HG03135 (cell line): ENCODE results near the gene TACC2.
"Not testable (repeated sequence)": the region's sequence is repeated elsewhere in the genome, so short reads cannot be mapped to it uniquely, and the experiment has no call there.

Experiments
- ATAC-seq: cut with Tn5 transposase; IDR thresholded peaks from one replicate; pipeline ENCODE4 v1.9.1; 2021; ENCODE audit warnings: mild to moderate bottlenecking, moderate library complexity; ENCODE audit not compliant: unreplicated experiment

TACC2 gene

DNA sequence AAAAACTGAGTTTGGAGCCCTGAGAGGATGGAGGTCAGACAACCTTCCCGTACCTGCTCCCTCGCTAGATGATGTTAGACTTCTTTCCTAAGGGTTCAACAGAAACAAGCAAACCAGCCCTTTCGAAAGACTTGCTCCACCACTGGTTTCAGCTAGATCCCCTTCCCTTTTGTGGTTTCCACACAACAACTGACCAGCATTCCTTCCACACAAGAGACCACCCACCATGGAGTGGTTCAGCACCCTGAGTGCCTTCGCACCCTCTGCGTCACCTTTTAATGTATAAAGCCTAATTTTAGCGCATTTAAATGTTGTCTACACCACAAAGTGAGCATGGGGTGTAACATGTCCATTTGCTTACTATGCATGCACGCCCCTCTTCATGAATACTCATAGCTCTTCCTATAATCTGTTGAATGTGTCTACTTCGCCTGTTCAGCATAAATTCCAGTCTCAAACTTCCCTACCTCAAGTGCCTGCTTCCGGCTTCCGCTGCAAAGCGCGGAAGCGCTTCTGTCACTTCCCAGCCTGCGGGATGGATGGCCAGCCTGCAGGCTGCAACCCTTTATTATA is 69.0 kb downstream of the TACC2 start:
- ATAC-seq: no peak

DNA sequence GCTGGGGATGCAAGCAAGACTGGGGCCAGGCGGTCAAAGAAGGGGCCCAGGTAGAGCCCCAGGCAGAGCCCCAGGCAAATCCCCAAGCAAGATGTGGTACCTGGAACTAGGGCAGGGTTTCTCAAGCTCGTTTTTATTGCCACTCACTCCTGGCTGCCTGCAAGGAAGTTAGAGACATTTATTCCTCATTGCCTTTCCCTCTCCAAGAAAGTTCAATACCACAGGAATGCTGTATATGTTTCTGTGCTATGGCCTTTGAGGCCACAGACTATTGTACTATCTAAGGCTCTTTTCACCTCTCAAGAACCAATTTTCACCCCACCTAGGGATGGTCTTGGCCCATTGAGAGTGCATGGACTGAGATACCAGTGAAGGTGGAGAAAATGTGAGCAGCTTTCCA is 71.3 kb downstream of the TACC2 start:
- ATAC-seq: no peak

DNA sequence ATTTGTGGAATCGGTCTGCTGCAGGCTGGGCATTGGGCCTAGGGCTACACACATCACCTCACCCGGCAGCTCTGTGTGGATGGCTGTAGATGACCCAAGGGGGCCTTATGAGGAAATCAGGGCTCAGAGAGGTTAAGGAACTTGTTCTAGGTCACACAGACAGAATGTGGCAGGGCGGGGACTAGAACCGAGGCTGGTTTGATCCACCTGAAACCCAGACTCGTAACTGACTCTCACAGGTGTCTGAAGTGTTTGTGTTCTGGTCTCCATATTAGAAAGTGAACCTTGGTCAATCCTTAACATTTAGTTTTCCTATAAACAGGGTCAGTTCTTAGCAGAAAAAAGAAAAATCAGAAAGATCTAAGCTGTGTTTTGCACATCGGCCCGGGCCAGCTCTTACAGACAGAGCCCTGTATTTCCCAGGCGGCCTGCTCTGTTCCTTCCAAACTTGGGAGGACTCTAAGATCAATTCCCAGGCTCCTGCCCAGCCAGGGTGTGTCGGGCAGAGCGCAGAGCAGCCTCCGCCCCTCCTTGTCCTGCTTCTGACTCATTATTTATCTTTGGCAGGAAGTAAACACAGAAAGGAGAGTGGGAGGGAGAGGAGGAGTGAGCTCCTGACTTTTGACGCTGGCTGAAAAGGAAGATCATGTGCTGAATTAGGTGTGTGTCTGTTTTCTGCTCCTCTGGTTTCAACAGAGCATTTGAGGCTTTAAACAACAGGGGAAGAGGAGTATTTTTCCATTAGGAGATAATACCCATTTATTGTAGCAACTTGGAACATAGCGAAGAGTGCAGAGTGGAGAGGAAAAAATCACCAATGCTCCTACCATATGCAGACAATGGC is 74.1 kb downstream of the TACC2 start:
- ATAC-seq: no peak

DNA sequence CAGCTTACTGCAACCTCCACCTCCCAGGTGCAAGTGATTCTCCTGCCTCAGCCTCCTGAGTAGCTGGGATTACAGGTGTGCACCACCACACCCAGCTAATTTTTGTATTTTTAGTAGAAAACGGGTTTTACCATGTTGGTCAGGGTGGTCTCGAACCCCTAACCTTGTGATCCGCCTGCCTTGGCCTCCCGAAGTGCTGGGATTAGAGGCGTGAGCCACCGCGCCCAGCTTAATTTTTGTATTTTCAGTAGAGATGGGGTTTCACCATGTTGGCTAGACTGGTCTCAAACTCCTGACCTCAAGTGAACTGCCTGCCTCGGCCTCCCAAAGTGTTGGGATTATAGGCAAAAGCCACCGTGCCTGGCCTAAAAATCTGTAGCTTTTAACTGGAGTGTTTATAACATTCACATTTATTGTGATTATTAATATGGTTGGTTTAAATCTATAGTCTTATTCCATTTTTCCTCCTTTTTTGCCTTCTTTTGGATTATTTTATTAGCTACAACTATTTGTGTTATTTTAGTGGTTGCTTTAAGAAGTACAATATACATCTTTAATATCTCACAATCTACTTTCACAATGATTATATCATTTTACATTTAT is 77.5 kb downstream of the TACC2 start:
- not testable (repeated sequence) for ATAC-seq

DNA sequence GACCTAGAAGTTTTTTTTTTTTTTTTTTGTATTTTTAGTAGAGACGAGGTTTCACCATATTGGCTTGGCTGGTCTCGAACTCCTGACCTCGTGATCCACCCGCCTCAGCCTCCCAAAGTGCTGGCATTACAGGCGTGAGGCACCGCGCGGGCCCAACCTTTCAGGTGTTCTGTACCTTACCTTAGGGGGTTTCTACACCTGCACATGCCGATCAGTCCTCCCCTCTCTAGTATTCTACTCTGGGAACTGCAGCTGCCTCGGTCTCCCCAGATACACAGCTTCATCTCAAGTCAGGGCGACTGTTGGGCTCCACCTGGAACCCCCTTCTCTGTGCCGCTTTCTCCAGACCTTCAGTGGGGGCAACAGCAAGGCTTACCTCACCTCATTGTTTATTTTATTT is 79.9 kb downstream of the TACC2 start:
- ATAC-seq: no peak

DNA sequence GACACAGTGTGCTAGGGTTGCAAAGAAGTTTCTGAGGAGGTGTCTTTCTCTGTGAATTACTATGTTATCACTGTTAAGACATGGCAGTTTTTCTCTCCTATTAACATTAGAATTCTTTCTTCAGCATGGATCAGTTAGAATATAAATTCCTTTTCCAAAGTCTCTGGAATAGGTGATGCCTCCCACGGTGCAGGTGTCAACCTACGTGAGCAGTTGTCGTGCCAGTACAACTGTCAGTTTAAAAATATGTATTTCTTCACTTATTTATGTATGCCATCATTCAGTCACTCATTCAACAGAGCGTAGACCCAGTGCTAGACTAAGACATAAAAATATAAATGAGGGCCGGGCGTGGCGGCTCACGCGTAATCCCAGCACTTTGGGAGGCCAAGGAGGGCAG is 83.5 kb downstream of the TACC2 start:
- no peak for ATAC-seq

DNA sequence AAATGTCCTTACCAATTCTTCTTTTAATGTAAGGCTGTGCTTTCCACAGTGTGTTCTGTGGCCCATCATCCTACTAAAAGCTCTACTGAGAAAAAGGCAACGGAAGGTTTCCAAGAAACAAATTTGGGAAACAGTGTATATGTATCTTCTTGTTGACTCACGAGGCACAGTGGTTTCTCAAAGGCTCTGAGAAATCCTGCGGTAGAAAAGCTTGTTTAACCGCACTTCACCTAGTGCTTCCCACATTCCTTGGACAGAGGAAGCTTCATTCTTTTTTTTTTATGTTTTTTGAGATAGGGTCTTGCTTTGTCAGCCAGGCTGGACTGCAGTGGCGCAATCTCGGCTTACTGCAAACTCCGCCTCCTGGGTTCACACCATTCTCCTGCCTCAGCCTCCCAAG is 84.5 kb downstream of the TACC2 start:
- ATAC-seq: no peak

DNA sequence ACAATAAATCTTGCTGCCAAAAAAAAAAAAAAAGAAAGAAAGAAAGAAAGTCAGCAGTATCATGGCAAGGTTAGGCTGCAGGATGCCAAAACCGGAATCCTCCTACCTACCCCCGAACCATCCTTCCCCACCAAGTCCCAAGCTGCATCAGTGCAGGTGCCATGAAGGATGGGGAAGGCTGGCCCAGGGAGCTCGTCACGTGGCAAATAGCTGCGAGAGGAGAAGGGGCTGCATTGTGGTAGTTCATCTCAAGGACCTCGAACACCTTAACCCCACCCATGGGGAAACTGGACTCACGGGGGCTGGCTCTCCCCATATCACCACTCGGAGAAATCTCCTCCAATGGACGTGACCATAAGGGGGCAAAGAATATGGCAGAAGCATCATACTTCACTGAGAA is 86.2 kb downstream of the TACC2 start:
- ATAC-seq: no peak

DNA sequence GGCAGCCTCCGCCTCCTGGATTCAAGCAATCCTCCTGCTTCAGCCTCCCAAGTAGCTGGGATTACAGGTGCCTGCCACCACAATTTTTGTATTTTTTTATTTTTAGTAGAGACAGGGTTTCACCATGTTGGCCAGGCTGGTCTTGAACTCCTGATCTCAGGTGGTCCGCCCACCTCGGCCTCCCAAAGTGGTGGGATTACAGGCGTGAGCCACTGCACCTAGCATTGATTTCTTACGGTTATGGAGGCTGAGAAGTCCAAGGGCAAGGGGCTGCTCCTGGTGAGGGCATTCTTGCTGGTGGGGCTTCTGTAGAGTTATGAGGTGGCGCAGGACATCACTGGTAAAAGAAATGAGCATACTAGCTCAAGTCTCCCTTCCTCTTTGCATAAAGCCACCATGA is 86.9 kb downstream of the TACC2 start:
- ATAC-seq: not testable (repeated sequence)

DNA sequence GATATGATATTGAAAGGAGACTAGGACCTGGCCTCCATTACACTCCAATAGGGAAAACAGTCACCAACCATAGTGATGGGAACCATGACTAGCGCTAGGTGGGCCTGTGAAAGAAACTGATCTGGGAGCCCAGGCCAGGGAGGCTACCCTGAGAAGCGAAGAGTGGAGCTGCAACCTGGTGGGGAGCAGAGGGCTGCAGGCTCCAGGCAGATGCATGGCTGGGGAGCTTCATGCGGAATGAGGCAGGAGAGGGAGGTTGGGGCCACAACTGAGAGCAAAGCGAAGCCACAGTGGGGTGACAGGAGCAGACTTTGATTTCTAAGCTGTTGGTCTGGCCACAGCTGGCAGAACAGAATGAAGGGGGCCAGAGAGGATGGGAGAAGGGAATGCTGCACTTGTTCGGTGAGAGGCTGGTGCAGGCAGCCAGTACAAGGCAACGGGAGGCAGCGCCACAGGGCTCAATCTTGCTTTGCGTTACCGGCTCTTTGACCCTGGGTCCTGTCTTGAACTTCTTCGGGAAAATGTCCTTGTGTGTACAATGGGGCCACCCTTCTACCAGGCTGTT is 88.4 kb downstream of the TACC2 start:
- ATAC-seq: no peak

DNA sequence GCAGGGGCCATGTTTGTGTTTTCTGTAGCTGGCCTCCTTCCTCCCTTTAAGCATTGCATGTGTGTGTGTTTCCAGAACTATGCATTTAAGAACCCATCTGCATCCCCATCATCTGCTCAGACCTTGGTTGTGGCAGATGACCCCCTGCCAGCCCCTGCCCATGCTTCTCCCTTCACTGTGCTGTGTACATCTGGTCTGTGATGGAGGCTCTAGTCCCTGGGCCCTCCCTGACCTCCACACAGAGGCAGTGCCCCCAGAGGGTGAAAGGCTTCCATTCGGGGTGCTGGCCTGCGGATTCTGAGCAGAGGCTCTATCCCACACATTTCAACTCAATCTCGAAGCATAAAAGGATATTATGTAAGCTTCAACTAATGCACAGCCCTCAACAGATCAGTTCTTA is 89.4 kb downstream of the TACC2 start:
- no peak for ATAC-seq

DNA sequence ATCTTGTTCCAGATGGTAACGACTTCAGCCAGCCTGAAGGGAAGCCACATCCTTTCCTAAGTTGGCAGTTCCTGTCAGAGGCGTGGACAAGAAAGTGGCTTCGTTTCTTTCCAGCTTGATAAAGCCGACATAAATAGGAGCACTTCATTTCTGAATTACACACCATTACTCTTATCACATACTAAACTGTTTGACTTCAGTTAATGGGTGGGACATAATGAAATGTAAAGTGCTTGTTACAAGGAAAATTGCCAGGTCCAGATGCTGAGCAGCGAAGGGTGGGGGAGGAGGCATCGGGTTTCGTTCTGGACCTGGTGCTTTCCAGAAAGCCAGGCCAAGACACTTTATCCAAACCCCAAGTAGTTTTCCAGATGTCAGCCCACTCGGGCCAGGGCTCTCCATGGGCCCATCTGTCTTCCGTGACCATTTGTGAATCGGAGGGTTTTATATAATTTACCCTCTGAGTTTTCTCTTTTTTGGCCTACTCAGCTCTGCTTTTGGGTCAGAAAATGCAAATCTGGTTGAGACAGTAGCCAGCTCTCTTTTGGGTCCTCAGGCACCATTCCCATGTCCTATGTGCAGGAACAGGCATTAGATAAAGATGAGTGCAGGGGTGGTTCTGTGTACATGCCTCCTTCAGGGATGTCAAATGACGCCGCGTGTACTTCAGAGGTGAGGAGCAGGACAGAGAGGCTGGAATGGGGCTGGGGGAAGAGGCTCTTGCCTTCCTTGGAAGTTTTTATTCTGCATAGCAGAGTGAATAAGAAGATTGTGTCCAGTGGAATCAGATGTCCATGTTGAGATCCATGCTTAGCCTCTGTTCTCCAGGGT is 90.2 kb downstream of the TACC2 start:
- no peak for ATAC-seq

DNA sequence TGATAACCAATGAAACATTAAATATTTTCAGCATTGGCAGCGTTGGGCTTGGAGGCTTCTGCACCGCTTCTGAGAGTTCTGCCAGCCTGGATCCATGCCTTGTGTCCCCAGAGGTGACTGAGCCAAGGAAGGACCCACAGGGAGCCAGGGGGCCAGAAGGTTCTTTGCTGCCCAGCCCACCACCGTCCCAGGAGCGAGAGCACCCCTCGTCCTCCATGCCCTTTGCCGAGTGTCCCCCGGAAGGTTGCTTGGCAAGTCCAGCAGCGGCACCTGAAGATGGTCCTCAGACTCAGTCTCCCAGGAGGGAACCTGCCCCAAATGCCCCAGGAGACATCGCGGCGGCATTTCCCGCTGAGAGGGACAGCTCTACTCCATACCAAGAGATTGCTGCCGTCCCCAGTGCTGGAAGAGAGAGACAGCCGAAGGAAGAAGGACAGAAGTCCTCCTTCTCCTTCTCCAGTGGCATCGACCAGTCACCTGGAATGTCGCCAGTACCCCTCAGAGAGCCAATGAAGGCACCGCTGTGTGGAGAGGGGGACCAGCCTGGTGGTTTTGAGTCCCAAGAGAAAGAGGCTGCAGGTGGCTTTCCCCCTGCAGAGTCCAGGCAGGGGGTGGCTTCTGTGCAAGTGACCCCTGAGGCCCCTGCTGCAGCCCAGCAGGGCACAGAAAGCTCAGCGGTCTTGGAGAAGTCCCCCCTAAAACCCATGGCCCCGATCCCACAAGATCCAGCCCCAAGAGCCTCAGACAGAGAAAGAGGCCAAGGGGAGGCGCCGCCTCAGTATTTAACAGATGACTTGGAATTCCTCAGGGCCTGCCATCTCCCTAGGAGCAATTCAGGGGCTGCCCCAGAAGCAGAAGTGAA is 93.9 kb downstream of the TACC2 start:
- ATAC-seq: no peak

DNA sequence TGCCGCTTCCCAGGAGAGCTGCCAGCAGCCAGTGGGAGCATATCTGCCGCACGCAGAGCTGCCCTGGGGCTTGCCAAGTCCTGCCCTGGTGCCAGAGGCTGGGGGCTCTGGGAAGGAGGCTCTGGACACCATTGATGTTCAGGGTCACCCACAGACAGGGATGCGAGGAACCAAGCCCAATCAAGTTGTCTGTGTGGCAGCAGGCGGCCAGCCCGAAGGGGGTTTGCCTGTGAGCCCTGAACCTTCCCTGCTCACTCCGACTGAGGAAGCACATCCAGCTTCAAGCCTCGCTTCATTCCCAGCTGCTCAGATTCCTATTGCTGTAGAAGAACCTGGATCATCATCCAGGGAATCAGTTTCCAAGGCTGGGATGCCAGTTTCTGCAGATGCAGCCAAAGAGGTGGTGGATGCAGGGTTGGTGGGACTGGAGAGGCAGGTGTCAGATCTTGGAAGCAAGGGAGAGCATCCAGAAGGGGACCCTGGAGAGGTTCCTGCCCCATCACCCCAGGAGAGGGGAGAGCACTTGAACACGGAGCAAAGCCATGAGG is 94.6 kb downstream of the TACC2 start:
- ATAC-seq: no peak

DNA sequence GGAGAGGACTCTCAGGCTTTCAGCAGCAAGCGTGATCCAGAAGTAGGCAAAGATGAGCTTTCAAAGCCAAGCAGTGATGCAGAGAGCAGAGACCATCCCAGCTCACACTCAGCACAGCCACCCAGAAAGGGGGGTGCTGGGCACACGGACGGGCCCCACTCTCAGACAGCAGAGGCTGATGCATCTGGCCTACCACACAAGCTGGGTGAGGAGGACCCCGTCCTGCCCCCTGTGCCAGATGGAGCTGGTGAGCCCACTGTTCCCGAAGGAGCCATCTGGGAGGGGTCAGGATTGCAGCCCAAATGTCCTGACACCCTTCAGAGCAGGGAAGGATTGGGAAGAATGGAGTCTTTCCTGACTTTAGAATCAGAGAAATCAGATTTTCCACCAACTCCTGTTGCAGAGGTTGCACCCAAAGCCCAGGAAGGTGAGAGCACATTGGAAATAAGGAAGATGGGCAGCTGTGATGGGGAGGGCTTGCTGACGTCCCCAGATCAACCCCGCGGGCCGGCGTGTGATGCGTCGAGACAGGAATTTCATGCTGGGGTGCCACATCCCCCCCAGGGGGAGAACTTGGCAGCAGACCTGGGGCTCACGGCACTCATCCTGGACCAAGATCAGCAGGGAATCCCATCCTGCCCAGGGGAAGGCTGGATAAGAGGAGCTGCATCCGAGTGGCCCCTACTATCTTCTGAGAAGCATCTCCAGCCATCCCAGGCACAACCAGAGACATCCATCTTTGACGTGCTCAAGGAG is 95.5 kb downstream of the TACC2 start:
- ATAC-seq: no peak

DNA sequence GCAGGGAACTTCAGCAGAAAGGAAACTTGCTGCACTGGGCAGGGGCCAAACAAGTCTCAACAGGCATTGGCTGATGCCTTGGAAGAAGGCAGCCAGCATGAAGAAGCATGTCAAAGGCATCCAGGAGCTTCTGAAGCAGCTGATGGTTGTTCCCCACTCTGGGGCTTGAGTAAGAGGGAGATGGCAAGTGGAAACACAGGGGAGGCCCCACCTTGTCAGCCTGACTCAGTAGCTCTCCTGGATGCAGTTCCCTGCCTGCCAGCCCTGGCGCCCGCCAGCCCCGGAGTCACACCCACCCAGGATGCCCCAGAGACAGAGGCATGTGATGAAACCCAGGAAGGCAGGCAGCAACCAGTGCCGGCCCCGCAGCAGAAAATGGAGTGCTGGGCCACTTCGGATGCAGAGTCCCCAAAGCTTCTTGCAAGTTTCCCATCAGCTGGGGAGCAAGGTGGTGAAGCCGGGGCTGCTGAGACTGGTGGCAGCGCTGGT is 96.5 kb downstream of the TACC2 start:
- ATAC-seq: no peak

DNA sequence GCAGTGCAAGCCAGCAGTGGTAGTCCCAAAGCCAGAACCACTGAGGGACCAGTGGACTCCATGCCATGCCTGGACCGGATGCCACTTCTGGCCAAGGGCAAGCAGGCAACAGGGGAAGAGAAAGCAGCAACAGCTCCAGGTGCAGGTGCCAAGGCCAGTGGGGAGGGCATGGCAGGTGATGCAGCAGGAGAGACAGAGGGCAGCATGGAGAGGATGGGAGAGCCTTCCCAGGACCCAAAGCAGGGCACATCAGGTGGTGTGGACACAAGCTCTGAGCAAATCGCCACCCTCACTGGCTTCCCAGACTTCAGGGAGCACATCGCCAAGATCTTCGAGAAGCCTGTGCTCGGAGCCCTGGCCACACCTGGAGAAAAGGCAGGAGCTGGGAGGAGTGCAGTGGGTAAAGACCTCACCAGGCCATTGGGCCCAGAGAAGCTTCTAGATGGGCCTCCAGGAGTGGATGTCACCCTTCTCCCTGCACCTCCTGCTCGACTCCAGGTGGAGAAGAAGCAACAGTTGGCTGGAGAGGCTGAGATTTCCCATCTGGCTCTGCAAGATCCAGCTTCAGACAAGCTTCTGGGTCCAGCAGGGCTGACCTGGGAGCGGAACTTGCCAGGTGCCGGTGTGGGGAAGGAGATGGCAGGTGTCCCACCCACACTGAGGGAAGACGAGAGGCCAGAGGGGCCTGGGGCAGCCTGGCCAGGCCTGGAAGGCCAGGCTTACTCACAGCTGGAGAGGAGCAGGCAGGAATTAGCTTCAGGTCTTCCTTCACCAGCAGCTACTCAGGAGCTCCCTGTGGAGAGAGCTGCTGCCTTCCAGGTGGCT is 97.7 kb downstream of the TACC2 start:
- ATAC-seq: no peak

DNA sequence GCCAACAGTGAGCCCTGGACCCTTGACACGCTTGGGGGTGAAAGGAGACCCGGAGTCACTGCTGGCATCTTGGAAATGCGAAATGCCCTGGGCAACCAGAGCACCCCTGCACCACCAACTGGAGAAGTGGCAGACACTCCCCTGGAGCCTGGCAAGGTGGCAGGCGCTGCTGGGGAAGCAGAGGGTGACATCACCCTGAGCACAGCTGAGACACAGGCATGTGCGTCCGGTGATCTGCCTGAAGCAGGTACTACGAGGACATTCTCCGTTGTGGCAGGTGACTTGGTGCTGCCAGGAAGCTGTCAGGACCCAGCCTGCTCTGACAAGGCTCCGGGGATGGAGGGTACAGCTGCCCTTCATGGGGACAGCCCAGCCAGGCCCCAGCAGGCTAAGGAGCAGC is 98.5 kb downstream of the TACC2 start:
- ATAC-seq: no peak
